Lung (tissue), 12 donors: ENCODE measurements around the gene PDXK. TPM values are rescaled to one million over a fixed set of nuclear protein-coding genes. Genes with fewer than 3 reads are reported as not detected.

ENCODE experiments used
- ATAC-seq: fragments of 200-7000 bp; cut with Tn5 transposase; one replicate; pipeline ENCODE4 v1.9.1; 2020; ENCODE audit warnings: moderate number of reproducible peaks; ENCODE audit not compliant: insufficient read depth, low FRiP score
- DNase-seq, 3 donors: peaks; one replicate each; pipeline ENCODE4 v3.0.0-alpha.2; 2013 to 2017
- H3K27ac ChIP-seq, 2 donors: one replicate each; pipeline ENCODE4 v1.5.1; 2013; ENCODE audit warnings: mild to moderate bottlenecking in 2 of 2, moderate library complexity in 2 of 2, control low read depth in 1 of 2, inconsistent platforms in 1 of 2, low read depth in 1 of 2, low read length in 1 of 2
- H3K27me3 ChIP-seq, 3 donors: one replicate each; pipeline ENCODE4 v1.5.1; 2013; ENCODE audit warnings: low read length in 2 of 3; ENCODE audit not compliant: control insufficient read depth in 3 of 3, insufficient read depth in 3 of 3
- H3K36me3 ChIP-seq, 4 donors: one replicate each; pipeline ENCODE4 v1.5.1; 2013; ENCODE audit warnings: low read length in 4 of 4, mild to moderate bottlenecking in 1 of 4, moderate library complexity in 1 of 4; ENCODE audit not compliant: control insufficient read depth in 4 of 4, insufficient read depth in 4 of 4
- H3K4me1 ChIP-seq, 5 donors: one replicate each; pipeline ENCODE4 v1.5.1; 2013; ENCODE audit warnings: low read length in 5 of 5, mild to moderate bottlenecking in 2 of 5, moderate library complexity in 1 of 5; ENCODE audit not compliant: control insufficient read depth in 5 of 5, insufficient read depth in 5 of 5
- H3K4me3 ChIP-seq: one replicate; pipeline ENCODE4 v1.5.1; 2013; ENCODE audit warnings: mild to moderate bottlenecking, control low read depth, moderate library complexity
- H3K9ac ChIP-seq, 2 donors: one replicate each; pipeline ENCODE4 v1.5.1; 2013; ENCODE audit warnings: low read length in 2 of 2, control low read depth in 1 of 2; ENCODE audit not compliant: insufficient read depth in 1 of 2
- H3K9me3 ChIP-seq, 4 donors: one replicate each; pipeline ENCODE4 v1.5.1; 2013; ENCODE audit warnings: low read length in 3 of 4, mild to moderate bottlenecking in 1 of 4, moderate library complexity in 1 of 4; ENCODE audit not compliant: control insufficient read depth in 4 of 4, insufficient read depth in 3 of 4
- WGBS, 2 donors: extraction: QIAGEN DNeasy Blood & Tissue Kit; methylation state at CpG; one replicate each; pipeline ENCODE4 v1.1.7; 2013; 5-methylcytosine and 5-hydroxymethylcytosine counted together
- polyA plus RNA-seq, 2 donors: library from polyadenylated mRNA; stranded (reverse); fragments of 200-250 nt; gene quantifications; one replicate each; pipeline ENCODE4 v1.2.1, GENCODE V29; 2013
- total RNA-seq, 2 donors: library from RNA; depleted of rRNA in 1 of 2; stranded (reverse); fragments of >200 nt in 1 of 2; gene quantifications; one replicate each; pipeline ENCODE4 v1.2.1, GENCODE V29; 2014 to 2021
- TF ChIP-seq, protein P1 (sequence below): IDR thresholded peaks from 2 replicates; pipeline ENCODE4 v1.5.1; 2012; ENCODE audit warnings: mild to moderate bottlenecking; ENCODE audit errors: control extremely low read depth, extremely low read depth
- donor health status: control.
- donor health status: control.
- donor health status: Bipolar disorder and iron deficiency.
- donor health status: healthy.
- donor health status: DM: yes; HTN: yes; CAD: no.

The PDXK gene
- total and polyA plus RNA-seq, 4 donors = 62.7 to 276 (median 157) TPM

DNA sequence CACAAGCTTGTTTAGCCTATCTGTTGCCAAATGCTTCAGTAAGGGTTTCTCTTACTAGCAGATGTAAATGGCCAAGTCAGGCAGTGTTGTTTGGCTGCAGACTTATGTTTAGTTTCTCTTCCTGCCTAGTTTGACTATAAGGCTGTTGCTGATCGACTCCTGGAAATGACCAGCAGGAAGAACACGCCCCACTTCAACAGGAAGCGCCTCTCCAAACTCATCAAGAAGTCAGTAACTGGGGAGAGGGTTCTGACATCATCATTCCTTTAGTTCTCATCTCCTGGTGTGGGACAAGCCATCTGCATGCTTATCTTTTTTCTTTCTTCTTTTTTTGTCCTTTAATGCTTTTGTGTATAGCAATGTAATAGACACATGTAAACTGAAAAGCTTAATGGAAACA, 34.5 kb upstream of the PDXK start:
- Histone ChIP-seq H3K27ac (peak overlapping the region in 1 of 2 donors; percentile 4), H3K27me3 (no peaks in the 10 kb centered on the region), H3K9me3 (no peaks in the 10 kb centered on the region), H3K4me1 (peaks cover 0 to 2% (median 0%) of the 10 kb centered on the region in 5 donors), H3K9ac (no peak overlapping the region), H3K36me3 (peaks cover 13 to 52% (median 34%) of the 10 kb centered on the region in 4 donors), H3K4me3 (no peak overlapping the region)
- ATAC-seq = no peak
- 48 to 51% methylated on average over 3 of the region's 3 CpGs for WGBS, 2 donors
- TF ChIP-seq, protein P1, sequence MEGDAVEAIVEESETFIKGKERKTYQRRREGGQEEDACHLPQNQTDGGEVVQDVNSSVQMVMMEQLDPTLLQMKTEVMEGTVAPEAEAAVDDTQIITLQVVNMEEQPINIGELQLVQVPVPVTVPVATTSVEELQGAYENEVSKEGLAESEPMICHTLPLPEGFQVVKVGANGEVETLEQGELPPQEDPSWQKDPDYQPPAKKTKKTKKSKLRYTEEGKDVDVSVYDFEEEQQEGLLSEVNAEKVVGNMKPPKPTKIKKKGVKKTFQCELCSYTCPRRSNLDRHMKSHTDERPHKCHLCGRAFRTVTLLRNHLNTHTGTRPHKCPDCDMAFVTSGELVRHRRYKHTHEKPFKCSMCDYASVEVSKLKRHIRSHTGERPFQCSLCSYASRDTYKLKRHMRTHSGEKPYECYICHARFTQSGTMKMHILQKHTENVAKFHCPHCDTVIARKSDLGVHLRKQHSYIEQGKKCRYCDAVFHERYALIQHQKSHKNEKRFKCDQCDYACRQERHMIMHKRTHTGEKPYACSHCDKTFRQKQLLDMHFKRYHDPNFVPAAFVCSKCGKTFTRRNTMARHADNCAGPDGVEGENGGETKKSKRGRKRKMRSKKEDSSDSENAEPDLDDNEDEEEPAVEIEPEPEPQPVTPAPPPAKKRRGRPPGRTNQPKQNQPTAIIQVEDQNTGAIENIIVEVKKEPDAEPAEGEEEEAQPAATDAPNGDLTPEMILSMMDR = no peak
- DNase-seq = peak in 2 of 3 donors; percentile 26 to 41

DNA sequence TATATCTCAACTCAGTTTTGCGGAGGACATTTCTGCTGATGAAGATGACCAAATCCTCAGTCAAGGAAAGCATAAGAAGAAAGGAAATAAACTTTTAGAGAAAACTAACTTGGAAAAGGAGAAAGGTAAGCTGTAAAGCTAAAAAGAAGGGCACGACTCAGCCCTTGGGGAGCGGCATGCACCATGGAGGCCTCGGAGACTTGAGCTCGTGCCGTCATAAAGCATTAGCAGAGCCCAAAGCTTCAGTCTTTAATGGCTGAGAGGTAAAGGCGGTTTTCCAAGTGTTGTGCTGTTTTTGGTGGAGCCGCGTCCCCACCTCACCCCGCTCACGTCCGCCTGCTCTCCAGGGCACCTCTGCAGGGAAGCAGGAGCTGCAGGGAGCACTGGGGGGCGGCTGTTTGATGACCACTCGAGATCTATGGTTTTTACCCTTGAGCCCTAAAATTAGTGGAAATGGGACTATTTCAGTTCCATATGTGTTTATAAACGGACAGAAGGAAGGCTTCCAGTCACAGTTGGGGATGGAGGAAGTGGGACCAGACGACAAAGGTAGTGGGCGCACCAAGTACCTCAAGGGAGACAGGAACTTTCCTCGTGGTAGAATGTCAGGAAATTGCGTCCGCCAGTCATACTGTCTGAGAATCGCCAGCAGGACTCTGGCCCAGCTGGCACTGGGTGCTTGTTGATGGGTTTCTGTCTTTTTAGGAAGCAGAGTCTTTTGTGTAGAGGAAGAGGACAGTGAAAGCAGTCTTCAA, 31.9 kb upstream of the PDXK start:
- DNase-seq (no peak), ATAC-seq (no peak)
- Histone ChIP-seq H3K27ac (no peak overlapping the region), H3K9ac (no peak overlapping the region), H3K9me3 (no peaks in the 10 kb centered on the region), H3K4me3 (no peak overlapping the region), H3K36me3 (peaks cover 22 to 66% (median 42%) of the 10 kb centered on the region in 4 donors), H3K4me1 (peaks cover 0 to 2% (median 0%) of the 10 kb centered on the region in 5 donors), H3K27me3 (no peaks in the 10 kb centered on the region)
- TF ChIP-seq, protein P1 = no peak
- 83 to 86% methylated on average over 21 of the region's 21 CpGs for WGBS, 2 donors

DNA sequence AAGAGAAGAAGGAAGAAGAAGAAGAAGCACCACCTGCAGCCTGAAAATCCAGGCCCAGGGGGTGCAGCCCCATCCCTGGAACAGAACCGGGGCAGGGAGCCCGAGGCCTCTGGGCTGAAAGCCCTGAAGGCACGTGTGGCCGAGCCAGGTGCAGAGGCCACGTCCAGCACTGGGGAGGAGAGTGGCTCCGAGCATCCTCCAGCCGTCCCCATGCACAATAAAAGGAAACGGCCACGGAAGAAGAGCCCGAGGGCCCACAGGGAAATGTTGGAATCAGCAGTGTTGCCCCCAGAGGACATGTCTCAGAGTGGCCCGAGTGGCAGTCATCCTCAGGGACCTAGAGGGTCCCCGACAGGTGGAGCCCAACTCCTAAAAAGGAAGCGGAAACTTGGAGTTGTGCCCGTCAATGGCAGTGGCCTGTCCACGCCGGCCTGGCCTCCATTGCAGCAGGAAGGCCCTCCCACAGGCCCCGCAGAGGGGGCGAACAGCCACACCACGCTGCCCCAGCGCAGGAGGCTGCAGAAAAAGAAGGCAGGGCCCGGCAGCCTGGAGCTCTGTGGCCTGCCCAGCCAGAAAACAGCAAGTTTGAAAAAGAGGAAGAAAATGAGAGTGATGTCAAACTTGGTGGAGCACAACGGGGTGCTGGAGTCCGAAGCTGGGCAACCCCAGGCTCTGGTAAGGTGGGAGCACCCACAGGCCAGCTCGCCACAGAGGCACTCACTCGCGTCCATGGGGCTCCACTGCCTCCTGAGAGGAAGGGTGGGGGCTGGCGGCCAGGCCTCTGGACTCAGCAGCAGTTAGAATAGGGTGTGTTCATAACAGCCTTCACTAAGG, 31.1 kb upstream of the PDXK start:
- no peak for DNase-seq
- Histone ChIP-seq H3K9ac (no peak overlapping the region), H3K36me3 (peaks cover 22 to 70% (median 39%) of the 10 kb centered on the region in 4 donors), H3K27ac (no peak overlapping the region), H3K27me3 (no peaks in the 10 kb centered on the region), H3K4me3 (no peak overlapping the region), H3K9me3 (no peaks in the 10 kb centered on the region), H3K4me1 (peaks cover 0 to 2% (median 0%) of the 10 kb centered on the region in 5 donors)
- 86% methylated on average over 27 of the region's 27 CpGs for WGBS, 2 donors
- TF ChIP-seq, protein P1 = no peak
- no peak for ATAC-seq
